Activated CD4-positive, alpha-beta T cell treated with anti-CD3 and anti-CD28 coated beads, Interleukin-2, amount 50 U/mL, for 4 hours (primary cell): ENCODE results near the gene ALKBH4.
"Not testable (repeated sequence)": the region's sequence is repeated elsewhere in the genome, so short reads cannot be mapped to it uniquely, and the experiment has no call there.

ENCODE experiments used
- DNase-seq, 2 experiments: peaks; one replicate each; pipeline ENCODE4 v3.0.0-alpha.2; 2020

The ALKBH4 gene

DNA sequence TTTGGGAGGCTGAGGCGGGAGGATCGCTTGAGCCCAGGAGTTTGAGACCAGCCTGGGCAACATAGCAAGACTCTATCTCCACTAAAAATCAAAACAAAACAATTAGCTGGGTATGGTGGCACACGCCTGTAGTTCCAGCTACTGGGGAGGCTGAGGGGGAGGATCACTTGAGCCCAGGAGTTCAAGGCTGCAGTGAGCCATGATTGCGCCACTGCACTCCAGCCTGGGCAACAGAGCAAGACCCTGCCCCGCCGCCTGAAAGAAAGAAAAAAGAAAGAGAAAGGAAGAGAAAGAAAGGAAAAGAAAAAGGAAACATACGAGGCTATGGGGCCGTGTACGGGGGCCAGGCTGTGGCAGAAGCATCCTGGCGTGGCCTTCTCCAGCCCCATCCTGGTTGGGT, 9.7 kb downstream of the ALKBH4 start:
- DNase-seq, result not testable (repeated sequence)

DNA sequence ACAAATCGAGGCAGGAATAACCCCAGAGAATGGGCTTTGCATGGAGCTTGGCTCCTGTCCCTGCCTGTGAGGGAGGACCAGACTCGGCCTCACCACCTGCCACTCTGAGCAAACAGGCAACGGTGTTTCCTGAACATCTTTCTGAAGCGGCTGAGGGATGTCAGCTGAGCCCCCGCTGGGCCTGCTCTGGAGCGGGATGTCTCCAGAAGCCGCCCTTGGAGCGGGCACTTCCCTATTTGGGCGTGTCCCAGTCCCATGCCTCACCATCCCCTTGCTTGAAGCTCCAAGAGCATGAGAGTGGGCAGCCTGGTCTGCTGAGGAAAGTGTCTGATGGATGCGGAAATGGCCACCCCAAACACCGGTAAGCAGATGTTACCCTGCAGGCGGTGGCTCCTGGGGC, 10.2 kb downstream of the ALKBH4 start:
- no peak for DNase-seq

DNA sequence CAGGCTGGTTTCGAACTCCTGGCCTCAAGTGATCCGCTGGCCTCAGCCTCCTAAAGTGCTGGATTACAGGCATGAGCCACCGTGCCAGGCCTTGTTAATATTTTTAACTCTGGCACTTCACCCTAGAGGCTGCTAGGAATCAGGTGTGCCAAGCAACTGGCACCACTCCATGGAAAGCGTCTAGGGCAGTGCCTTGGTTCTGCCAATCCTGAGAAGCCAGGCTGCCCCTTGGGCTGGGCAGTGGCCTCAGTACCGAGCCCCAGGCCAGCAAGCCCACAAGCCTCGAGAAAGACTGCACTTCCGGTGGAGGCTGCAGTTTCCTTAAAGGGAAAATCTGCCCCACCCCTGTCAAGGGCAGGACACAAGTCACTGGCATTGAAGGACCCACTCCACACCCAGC, 11.3 kb downstream of the ALKBH4 start:
- DNase-seq, result no peak

DNA sequence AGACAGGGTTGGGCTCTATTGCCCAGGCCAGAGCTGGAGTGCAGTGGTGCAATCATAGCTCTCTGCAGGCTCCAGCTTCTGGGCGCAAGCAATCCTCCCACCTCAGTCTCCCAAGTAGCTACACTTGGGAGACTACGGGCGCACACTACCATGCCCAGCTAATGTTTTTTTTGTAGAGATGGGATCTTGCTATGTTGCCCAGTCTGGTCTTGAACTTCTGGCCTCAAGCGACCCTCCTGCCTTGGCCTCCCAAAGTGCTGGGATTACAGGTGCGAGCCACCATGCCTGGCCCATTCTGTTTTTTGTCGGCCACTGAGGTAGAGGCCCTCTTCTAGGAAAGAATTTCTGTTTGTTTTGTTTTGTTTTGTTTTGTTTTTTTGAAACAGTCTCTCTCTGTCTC, 12.2 kb downstream of the ALKBH4 start:
- DNase-seq, result no peak

DNA sequence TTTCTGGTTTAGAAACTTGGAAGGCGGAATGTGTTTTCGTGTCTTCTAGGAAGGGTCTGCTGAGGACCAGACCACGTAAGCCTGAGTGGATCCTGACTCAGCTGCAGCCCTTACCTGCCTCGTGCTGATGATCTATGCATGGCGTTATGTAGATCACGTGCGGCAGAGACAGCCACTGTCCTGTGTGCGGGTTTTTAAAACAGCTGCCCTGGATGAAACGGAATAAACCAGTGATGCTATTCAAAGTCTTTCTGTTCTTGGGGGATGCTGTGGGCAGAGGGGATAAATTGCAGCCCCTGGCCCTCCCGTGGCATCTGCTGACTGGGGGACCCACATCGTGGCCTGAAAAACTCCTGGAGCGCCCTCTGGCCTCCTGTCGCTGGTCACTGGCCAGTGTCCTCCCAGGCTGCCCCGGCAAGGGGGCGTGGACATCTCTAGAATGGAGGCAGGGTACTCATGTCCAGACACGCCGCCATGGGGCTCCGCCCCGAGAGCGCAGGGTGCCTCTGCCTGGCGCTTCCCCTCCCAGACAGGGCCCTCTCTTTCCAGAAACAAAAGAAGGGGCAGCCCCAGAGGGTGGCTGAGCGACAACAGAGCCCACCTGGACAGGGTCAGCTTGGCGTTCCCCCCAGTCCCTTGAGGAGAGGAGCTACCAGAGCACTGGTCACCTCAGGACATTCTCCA, 13.2 kb downstream of the ALKBH4 start:
- DNase-seq, result no peak

DNA sequence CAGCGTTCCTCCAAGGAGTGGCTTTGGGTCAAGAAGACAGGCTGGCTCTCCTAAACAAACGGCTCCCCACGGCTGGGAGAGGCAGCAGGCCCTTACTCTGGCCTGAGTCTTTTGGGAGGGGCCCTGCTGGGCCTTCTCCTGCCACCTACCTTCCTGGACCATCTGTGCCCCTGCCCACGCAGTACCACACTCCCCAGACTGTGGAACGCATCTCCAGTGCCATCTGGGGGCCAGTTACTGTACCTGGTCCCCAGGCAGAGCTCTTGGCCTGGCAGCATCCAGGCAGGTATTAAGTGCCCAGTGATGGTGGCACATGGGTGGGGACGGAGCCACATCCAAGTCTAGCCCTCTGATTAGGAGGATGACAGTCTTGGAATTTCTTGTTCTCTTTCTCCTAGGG, 14.4 kb downstream of the ALKBH4 start:
- DNase-seq, result peak; percentile 56 to 60

DNA sequence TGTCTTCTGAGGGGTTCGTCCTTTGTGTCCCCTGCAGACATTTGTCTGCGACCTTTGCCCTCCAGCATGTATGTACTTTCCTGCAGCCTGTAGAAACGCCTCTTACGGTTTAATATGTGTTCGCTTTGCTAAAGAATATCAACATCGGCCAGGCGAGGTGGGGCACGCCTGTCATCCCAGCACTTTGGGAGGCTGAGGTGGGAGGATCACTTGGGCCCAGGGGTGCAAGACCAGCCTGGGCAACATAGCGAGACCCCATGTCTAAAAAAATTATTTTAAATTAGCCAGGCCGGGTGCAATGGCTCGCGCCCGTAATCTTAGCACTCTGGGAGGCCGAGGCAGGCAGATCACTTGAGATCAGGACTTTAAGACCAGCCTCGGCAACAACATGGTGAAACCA, 15.5 kb downstream of the ALKBH4 start:
- DNase-seq, result no peak

DNA sequence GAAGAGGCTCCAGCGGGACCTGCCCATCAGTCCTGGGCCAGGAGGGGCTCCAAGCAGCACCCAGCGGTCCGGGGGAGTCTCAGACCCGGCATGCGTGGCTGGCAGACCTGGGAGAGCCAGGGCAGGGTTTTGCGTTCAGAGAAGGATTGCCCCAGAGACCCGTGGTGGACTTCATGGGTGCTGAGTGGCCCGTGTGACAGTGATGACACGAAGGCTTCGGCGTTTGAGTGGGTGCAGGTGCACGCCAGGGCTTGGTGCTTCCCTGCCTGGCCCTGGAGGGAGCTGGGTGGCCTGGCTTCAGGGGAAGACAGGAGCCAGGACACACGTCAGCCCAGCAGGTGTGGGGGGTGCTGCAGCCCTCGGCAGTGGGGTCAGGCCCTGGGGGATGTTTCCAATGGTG, 17.4 kb downstream of the ALKBH4 start:
- no peak for DNase-seq

DNA sequence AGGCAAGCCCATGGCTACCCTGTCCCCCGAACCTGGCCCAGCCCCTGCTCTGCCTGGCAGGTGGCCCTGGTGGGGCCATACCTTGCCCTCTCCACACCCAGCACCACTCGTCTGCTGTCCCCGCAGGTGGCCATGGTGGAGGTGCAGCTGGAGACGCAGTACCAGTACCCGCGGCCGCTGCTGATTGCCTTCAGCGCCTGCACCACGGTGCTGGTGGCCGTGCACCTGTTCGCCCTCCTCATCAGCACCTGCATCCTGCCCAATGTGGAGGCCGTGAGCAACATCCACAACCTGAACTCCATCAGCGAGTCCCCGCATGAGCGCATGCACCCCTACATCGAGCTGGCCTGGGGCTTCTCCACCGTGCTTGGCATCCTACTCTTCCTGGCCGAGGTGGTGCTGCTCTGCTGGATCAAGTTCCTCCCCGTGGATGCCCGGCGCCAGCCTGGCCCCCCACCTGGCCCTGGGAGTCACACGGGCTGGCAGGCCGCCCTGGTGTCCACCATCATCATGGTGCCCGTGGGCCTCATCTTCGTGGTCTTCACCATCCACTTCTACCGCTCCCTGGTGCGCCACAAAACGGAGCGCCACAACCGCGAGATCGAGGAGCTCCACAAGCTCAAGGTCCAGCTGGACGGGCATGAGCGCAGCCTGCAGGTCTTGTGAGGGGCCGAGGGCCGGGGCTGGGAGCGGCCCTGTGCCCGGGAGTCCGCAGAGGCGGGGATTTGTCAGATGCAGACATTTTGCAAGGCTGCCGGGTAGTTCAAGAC, 18.1 kb downstream of the ALKBH4 start:
- no peak for DNase-seq

DNA sequence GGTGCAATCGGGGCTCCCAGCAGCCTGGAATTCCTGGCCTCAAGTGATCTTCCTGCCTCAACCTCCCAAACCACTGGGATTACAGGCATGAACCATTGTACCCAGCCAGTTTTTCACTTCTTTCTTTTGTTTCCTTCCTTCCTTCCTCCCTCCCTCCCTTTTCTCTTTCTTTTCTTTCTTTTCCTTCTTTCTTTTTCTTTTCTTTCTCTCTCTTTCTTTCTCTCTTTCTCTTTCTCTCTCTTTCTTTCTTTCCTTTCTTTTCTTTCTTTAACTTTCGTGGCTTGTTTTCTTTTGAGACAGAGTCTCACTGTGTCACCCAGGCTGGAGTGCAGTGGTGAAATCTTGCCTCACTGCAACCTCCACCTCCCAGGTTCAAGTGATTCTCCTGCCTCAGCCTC, 19.0 kb downstream of the ALKBH4 start:
- no peak for DNase-seq

DNA sequence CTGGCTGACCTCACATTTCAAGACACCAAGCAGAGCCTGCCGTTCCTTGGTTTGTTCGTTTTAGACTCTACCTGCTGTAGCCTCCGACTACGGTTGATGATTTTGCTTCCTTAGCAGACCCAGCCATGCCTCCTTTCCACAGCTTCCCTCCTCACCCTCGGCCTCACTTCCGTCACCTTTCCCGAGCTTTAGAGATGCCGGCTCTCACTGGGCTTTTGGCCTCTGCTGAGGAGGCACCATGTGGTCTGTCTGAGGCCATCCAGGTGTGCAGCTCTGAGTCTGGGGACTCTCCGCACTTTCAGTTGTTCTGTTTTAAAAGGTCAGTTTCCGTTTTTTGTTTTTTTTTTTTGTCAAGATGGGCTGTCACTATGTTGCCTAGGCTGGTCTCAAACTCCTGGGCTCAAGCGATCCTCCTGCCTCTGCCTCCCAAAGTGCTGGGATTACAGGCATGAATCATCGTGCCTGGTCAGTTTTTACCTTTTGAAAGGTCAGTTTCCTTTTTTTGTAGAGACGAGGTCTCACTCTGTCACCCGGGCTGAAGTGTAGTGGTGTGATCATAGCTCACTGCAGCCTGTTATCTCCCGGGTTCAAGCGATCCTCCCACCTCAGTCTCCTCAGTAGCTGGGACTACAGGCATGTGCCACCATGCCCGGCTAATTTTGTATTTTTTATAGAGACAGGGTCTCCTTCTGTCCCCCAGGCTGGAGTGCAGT, 19.5 kb downstream of the ALKBH4 start:
- no peak for DNase-seq

DNA sequence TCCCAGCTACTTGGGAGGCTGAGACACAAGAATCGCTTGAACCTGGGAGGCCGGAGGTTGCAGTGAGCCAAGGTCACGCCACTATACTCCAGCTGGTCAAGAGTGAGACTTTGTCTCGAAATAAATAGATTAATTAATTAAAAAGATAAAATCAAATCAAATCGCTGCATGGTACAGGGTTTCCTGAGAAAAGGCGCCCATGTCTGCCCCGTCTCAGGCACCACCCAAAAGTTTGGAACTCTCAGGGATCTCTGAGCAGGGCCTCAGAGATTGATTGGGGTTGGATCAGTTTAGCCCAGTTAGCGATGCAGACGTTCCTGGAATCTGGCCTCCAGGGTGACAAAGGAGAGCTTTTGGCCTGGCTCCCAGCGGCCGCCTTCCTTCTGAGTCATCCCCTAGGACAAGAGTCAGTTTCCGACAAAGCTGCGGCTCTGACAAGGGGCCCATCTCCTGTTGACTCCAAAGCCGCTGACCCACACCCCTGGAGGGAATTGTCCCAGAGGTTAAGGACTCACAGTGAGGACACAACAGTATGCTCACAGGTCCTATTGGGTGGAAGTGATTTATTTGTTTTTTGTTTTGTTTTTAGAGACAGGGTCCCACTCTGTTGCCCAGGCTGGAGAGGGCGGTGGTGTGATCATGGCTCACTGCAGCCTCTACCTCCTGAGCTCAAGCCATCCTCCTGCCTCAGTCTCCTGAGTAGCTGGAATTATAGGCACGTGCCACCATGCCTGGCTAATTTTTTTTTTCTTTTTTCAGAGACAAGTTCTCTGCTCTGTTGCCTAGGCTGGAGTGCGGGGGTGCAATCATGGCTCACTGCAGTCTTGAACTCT, 24.5 kb downstream of the ALKBH4 start:
- no peak for DNase-seq

DNA sequence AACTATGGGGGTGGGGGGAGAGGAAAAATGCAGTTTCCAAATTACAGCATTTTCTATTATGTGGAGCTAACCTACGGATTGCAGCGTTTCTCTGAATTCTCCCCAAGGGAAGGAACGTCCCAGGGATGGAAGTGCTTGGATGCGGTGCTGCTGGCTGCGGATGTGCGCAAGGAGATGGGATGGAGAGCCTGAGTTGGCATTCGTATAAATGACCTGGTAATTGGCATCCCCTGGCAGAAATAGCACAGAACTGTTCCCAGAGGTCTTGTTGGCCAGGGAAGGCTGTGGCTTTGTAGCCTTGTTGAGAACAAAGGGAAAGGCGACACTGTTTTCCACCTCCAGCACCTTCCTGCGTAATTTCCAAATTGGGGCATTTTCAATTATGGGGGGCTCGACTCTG, 28.5 kb downstream of the ALKBH4 start:
- no peak for DNase-seq

DNA sequence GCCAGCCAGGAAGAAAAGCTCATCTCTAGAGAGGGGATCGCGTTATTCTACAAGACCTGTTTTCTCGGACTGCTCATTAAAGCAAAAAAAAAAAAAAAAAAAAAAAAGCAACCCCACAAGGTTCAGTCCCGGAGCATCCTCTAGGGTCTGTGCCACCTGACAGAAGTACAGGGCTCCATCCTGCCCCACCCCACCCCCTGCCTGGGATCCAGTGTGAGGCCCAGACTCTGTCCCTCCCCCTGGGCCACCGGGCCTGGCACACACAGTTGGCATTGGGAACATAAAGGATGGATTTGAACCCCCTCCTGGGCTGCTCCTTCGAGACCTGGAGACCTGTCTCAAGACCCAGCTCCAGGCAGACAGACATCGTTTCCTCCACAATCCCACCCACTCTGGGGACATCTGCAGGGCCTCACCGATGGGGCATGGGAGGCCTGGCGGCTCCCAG, 30.6 kb downstream of the ALKBH4 start:
- no peak for DNase-seq

DNA sequence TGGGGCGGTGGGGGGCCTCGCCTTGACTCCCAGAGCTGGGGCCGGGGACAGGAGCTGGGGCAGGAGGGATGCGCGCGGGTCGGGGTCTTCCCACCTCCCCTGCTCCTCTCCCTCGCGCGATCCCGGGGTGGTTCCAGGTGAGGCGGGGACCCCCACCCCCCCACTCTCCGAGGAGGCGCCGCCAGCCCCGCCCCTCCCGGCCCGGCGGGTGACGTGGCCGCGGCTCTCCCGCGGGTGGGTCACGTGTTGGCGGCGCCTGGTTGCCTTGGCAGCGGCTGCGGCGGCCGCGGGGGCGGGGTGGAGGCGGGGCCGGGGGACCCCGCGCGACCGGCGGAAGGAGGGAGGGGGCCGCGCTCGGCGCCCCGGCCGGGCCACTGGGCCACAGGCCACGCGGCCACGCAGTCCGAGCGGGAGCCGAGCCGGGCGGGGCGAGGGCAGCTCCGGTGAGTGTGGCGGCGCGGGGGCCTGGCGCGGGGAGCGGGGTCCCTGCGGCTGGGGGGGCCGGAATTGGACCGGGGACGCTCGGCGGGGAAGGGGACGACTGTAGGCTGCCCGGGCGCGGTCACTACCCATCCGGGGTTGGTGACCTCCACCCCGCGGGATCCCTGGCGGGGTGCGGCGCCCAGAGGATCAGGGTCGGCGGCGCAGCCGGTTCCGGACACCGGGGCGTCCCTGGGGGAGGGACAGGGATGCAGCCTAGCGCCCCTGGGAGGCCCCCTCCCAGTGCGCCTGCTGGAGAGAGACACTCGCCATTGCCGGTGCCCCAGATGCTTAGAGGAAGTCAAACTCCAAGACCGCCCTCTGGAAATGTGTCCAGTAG, 31.2 kb downstream of the ALKBH4 start, which contains the start of gene ORAI2:
Gene ORAI2 (plus strand): TSS at position 357 of the 820 bp plus-strand sequence. CDS start 5,382 bp downstream, outside the sequence.
- peak; percentile 79 to 85 for DNase-seq

DNA sequence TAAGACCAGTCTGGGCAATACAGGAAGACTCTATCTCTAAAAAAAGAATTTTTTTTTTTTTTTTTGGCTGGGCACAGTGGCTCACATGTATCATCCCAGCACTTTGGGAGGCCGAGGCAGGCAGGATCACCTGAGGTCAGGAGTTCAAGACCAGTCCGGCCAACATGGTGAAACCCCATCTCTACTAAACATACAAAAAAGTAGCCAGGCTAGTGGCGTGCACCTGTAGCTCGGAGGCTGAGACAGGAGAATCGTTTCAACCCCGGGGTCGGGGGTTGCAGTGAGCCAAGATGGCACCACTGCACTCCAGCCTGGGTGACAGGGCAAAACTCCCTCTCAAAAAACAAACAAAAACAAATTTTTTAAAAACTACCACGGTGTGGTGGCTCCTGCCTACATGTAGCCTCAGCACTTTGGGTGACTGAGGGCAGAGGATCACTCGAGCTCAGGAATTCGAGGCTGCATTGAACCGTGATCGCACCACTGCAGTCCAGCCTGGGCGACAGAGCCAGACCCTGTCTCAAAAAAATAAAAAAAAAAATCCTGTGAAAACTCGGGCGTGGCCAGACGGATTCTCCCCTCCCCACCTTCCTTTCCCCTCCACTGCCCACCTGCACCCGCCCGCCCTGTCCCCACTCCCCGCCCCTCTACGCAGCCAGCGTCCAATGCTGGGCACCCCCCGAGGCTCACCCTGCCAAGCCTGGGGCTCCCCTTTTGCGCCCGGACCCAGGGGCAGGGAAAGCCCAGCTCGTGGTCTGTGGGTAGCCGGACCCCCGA, 32.0 kb downstream of the ALKBH4 start:
- no peak for DNase-seq

DNA sequence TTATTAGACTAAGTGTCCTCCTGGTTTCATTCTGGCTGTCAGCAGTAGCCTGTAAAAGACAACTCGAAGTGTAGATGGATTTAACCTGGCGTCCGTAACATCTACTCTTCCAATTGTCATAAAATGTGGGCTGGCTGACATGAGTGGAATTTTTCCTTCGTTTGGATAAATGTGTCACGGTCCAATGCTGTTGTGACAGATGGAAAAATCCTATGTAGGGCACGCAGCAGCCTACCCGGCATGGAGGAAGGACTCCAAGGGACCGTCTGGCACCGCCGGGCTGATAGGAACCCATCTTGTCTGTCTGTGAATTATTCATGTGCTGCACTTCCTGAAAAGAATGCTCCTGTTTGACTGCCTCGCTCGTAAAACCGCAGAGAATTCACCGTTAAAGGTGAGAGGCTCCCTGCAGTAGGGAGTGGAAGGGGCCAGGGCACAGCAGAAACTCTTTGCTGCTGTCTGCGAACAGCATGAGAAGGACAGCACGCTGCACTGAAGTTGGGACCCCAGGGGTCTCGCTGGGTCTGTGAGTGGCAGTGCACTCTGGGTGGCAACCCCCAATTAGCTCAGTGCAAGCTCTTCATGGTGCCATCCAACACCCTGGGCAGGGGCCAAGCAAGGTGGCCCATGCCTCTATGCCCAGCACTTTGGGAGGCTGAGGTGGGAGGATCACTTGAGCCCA, 32.9 kb downstream of the ALKBH4 start:
- peak; percentile 50 to 53 for DNase-seq

DNA sequence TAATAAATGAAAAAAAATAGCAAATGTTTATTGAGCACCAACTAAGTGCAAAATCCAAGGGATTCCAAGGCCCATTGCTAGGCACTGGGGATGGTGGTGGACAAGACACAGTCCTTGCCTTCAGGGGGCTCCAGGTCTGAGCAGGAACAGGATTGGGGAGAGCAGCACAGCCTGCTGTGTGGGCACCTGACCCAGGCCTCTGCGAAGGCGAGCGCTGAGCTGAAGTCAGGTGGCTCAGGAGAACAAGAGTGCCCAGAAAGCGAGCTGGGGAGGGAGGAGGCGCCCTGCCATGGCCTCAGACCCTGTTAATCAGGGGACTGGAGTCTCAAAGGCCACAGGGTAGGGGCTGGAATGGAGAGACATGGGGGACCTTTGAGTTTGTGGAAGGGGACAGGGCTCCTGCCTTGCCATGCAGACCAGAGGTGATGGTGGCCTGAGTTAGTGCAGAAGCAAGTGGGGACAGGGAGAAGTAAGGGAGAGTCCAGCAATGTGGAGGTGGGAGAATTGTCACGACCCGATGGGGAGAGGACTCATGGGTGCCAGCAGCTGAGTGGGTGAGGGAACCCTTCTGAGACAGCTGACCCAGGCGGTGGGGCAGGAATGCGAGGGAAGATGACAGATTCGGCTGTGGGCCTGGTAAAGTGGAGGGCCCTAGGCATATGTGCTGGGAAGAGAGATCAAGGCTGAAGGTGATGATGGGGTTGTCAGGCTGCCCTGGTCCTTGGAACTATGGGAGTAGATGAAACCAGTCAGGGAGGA, 35.3 kb downstream of the ALKBH4 start:
- DNase-seq, result no peak

DNA sequence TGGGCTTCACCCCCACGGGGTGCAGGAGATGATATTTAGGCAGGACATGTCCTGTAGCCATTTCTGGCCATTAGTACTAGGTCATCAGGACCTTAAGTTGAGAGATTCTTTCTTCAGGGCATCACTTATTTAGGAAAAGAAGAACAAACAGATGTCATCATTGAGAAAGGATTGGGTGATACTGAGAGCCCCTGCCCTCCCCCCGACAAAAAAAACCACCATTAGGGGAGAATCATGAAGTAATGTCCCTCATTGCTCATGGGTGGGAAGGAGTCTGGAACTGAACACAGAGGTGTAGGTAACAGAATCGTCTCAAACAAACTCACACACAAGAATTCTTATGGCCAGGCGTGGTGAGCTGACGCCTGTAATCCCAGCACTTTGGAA, 37.7 kb downstream of the ALKBH4 start:
- no peak for DNase-seq
